GM21360 (cell line): Measurements from ENCODE around the gene SHC3.

Experiments
- ATAC-seq: cut with Tn5 transposase; IDR thresholded peaks from one replicate; pipeline ENCODE4 v1.9.1; 2021; ENCODE audit warnings: mild to moderate bottlenecking, moderate library complexity; ENCODE audit not compliant: unreplicated experiment

The SHC3 gene

DNA sequence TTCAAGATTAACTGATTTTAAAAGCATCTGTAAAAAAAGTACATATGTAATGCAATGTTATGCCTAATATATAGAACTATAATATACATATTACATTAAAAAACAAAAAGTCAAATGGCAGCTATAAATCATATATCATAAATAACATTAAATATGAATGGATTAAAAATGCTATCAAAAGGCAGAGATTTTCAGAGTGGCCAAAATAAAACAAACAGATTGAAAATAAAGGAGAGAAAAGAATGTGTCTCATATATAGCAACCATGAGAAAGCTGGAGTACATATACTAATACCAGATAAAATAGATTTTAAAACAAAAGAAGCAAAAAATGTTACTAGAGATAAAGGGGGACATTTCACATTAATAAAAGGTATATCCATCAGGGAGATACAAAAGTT lies 148.8 kb downstream of the SHC3 start:
- ATAC-seq, result no peak

DNA sequence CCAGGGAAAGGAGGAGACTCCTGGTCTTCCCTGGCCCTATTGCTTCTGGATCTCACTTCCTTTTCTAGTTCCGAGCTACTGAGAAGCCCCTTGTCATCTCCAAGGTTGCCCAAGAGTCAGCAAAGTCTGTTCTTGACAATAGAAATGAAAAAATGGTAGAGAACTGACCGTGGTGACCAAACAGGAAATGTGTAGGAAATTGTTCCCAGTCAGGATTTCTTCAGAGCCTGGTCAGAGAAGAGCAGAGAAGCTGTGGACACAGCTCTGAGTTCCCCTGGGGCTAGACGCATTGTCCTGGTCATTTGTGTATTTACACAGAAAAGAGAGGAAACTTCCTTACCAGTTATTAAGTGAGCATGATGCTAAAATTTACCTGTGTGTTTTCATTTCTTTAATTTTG lies 151.7 kb downstream of the SHC3 start:
- ATAC-seq, result no peak

DNA sequence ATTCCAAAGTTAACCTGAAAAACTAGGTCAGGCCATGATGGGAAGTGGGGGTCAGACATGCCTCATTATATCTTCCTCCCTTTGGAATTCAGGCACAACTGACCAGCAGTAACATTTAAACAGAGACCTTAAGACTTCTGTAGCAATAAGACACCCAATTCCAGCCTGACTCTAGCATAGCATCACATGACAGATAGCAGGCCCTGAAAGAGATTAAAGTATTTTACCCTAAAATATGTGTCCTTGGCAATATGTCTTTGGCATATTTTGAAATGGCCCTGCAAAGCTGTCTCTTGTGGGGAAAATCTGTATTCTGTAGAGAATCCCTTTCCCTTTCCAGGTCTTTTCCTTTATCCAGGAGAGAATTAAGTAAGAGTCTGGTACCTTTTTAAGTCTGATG lies 153.1 kb downstream of the SHC3 start:
- no peak for ATAC-seq

DNA sequence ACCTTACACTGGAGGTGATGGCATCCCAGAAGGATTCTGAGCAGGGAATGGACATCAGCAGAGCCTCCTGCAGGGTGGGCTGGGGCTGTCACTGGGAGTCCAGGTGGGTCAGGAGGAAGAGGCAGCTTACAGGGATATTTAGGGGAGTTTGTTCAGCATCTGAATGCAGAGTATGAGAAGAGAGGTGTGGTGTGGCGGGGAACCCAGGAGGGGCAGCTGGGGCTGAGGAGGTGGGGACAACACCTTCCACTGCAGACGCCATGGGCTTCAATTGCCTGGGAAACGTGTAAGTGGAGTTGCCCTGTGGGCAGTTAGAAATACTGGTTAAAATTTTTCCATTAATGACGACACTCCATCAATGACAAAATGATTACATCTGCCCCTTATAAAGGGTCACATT lies 153.9 kb downstream of the SHC3 start:
- ATAC-seq, result no peak

DNA sequence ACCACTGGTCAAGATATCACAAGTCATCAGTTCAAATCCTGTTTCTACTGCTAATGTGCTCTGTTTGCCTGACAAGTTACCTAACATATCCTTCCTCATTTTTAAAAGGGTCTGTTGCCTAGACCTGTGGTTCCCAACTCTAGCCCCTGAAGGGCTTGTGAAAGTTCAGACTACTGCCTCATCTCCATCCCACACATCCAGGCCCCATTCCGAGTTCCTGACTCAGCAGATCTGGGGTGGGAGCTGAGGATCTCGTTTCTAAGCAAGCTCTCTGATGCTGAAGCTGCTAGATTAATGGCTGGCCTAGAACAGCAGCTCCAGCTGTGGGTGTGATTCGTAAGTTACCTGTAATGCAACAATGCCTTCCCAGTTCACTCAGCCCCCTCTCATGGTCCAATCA lies 154.9 kb downstream of the SHC3 start:
- ATAC-seq, result no peak

DNA sequence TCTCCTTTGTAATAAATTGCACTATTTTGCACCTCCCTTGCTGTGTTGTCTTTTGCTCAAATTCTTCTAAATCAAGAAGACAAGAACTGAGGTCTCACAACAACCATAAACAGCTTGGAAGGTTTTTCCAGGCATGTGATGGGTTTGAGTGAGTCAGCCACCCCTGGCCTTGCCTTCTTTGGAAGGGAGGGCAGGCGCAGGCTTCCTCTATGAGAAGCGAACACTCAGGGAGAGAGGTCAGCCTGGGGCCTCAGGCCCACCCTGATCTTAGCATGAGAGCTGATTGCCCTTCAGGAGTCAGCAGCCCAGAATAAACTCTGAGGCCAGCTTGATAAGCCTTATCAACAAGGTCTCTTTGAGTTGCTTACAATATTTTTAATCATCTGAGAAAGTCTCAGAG lies 155.7 kb downstream of the SHC3 start:
- no peak for ATAC-seq

DNA sequence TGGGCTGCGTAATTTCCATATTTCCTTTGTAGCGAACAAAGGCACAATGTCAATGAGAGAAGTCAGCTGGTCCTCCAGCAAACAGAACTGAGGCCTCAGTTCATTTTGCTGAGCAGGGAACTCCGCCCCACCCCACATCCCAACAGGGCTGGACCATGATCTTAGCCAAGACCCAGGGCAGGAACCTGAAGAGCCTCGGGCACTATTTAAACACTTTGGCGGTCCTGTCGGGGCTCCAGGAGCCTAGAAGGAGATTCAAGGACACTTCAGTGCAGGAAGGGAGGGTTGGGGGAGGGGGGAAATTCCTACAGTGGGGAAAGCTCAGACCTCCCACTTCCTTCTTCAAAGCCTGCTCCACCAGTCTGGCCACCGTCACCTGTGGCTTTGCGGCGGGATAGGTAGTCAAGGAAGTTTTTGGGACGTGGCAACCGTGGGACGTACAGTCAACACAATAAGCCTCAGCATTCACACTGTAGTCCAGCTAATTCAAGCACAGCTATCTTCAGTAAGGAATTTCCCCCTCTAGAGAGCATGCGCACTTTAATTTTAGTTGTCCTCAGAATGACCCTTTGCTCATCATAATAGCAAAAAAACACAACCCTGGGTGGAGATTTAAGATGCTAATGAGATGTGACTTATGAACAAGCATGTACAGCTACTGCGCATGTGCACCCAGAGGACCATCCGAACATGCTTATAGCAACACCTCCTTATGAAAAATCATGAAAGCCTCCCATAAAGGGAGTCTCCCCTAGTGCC lies 156.4 kb downstream of the SHC3 start:
- no peak for ATAC-seq

DNA sequence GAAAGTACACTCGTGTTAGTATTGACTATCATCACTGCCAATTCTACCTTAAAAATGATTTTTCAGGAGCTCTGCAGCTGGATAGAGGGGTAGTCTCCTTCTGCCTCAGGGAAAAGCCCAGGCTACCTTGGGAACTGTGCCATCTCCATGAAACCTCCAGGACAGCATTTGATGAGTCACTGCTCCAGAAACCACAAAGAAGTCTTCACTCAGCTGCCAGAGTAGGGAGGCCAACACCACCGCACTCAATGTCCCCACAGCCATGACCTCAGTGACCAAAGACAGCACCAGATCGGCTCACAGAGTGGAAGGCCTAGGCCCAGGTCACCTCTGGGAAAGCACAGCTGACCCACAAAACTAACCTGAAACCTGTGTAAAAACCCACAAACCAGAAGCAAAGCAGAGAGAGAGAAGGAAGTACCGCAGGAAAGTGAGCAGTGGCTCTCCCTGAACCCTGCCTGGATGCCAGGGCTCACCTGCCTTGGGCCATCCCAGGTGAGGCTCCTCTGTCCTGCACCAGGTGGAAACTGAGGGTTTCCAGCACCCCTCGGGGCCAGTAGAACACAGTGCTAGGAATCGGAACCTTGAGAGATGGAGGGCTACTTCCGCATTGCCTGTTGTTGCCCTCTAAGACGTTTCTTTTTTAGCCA lies 157.3 kb downstream of the SHC3 start:
- no peak for ATAC-seq

DNA sequence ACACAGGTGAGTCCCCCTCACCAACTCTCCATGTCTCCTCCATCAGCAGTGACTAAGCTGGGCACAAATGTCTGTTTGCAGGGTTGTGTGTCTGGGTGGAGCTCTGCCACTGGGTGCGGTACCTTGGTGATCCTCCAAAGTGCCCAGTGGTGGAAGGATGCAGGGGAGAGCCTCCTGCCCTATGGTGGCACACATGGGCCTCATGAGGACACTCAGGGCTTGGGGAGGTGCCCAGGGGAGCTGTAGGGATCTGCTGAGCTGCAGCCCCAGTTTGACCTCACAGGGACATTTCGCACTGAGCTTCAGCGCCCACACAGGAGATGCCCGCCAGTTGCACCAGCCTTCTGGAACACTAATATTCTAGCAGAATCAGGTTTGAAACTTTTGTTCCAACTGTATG lies 157.9 kb downstream of the SHC3 start:
- ATAC-seq, result no peak

DNA sequence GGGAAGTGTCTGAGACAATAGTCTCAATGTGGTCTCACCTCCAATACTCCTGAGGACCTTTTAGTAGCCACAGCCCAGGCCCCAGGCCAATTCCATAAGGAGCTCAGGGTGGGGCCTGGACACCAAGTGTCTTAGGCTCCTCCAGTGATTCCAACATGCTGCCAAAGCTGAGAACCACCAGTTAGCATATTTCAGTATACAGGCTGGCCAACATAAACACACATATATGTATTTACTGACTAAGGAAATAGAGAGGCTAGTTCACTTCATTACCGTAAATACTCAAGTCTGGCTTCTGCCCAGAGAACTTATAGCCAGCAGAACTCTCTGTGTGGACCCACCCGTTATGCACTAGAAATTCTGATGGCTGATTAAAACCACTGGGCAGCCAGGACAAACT lies 163.3 kb downstream of the SHC3 start:
- ATAC-seq, result no peak

DNA sequence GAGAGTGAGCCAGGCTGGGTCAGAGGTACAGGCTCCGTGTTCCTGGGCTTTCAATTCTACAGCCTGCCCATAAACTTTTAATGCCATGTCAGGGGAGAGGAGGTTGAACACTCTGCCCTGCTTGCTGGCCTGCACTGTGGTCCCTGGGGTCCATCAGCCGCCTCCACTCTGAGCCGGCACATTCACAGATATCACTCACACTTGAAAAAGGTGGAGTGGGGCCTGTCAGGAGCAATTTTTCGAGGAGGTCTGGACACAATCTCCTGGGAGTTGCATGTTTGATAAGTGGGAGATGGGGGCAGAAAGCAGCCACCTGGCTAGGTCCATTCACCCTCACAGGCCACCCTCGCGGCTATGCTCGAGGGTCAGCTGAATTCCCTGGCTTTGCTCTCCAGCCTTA lies 164.5 kb downstream of the SHC3 start:
- ATAC-seq, result no peak

DNA sequence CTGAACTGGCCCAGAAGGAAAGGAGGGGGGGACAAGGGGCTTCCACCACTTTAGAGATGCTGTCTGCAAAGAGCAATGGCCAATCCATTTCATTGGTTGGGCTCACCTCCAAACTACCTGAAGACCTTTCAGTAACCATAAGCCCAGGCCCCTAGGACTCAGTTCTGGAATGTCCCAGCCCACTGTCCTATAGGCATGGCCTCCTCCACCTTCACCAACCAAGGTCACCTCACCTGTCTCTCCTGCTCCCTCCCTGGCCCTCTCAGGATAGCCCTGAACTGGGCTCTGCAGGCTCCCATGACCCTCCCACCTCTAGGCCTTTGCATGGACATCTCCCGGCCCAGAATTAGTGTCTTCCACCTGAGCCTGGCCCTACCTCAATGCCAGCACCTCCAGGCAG lies 165.0 kb downstream of the SHC3 start:
- no peak for ATAC-seq

DNA sequence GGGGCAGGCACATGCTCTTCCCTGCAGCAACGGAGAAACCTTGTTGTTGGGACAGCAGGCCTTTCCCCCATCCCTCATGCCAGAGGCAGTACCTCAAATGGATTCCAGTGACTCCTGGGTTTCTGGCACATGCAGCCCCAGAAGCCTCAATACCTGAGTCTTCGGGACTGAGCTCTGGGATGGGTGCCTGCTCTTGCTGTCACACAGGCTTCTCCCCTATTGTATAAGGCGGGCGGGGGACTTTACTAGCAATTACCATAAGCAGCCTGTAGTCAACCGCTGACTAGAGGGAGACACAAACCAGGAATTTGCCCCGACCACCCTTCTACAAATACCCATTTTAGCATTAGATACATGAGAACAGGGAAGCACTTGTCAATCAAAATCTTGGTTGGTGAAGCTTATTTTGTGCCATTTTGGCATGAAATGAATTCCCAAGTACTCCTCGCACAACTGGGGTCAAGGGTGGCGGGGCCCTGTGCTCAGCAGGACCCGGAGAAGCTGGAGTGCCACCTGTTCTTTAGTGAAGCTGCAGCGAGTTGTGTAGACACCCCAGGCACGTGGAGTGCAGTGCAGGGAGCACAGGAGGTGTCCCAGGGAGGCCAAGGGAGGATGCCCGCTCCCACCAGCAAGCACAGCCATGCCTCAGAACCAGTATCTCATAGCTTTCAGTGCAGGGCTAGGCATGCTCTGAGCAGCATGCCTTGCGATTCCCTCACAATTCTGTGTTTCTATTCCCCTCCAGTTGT lies 166.2 kb downstream of the SHC3 start:
- no peak for ATAC-seq

DNA sequence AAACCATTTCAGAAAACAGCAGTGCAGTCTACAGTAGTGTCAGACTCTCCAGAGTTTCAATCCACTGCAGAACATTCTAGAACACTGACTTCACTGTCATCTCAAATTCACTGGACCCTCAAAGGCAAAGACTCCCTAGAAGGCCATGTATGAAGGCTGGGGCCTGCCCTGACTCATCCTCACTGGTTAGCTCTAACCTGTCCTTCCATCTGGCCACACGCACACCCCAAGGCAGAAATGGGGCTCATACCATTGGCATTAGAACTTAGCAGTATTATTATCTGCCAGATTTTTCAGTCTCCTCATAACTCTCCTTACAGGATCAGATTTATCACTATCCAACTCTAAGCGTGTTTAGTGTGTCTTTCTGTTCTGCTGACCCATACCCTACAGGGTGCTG lies 166.9 kb downstream of the SHC3 start:
- ATAC-seq, result no peak

DNA sequence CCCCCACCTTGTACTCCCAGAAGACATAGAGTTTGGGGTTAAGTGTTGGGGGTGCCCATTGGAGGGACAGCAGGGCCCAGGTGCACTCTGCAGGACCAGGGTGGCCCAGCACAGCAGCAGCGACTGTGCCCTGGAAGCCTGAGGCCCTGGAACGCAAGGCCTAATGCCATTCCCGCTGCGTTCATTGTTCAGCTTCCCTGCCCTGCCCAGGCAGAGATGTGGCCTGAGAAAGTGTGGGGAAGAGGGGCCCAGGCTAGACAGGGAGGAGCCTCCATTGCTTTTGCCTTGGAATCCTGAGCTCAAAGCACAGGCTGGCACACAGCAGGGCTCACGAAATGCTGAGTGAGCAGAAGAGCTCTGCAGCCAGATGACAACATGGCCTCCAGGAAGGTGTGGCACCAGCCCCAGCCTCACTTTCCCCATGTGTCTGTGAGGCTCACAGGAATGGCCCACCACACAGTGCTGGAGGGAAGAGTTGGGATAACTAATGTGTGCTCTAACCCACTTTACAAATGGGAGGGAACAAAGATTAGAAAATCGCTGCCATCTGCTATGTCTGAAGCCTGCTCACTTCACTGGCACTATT lies 168.0 kb downstream of the SHC3 start:
- ATAC-seq, result no peak

DNA sequence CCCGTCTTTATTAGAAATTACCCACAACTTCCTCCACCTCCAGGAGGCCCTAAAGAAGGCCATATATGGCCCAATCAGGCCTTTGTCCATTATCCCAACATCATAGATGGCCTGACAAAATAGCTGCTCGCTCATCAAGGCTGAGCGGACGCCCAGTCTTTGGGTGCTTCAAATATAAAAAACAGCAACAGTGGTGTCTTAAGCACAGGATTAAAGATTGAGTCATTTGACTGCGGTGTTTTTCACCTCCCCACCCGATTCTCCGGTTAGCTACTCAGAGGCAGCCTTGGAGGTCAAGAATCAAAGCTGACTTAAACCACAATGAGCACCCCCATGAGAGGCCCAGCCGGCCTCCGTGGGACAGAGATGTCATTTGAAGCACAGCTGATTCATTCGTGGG lies 168.6 kb downstream of the SHC3 start:
- no peak for ATAC-seq

DNA sequence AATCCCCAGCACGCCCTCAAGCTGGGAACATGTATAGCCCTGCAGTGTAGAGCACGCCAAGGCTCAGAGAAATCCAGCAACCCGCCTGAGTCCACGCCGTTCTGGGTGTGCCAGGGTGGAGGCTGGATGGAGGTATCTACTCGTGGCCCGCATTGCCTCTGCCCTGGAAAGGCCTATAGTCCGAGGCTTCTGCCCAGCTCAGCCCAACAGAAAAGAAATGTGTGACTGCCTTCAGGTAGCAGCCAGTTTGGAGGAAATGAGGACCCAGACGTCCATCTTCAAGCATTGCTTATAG lies 169.1 kb downstream of the SHC3 start:
- ATAC-seq, result no peak

DNA sequence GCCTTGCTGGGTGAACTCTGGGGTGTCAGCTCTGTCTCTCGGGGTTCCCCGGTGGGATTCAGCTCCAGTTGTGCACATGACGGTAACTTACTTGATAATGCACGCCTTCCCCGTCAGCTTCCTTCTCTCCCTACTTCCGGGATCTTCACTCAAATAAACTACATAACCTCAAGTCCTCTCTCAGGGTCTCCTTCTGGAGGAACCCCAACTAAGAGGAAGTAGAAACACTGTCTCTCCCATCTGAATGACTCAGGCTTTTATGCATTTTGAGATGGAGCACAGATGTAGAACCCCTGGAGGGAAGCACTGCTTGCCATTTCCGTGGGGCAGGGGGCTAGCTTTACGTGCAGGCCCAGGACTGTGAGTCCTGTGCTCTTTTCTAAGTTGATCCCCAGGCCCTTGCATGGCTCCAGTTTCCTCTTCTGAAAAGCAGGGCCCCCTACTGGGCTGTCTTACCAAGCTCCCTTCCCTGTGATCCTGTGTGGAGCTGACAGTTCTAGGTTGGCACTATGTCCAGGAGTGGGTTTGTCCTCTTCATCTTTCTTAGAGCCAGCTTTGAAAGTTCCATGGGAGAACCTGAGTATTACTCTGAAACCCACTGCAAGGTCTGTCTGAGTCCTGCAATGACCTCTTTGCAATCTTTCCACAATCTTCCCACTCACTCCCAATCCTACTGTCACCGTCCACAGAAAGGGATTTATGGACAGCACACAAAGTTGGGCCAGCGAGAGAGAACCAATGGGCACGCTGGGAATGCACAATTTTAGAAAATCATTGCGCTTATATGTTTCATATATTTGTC lies 169.7 kb downstream of the SHC3 start:
- no peak for ATAC-seq

DNA sequence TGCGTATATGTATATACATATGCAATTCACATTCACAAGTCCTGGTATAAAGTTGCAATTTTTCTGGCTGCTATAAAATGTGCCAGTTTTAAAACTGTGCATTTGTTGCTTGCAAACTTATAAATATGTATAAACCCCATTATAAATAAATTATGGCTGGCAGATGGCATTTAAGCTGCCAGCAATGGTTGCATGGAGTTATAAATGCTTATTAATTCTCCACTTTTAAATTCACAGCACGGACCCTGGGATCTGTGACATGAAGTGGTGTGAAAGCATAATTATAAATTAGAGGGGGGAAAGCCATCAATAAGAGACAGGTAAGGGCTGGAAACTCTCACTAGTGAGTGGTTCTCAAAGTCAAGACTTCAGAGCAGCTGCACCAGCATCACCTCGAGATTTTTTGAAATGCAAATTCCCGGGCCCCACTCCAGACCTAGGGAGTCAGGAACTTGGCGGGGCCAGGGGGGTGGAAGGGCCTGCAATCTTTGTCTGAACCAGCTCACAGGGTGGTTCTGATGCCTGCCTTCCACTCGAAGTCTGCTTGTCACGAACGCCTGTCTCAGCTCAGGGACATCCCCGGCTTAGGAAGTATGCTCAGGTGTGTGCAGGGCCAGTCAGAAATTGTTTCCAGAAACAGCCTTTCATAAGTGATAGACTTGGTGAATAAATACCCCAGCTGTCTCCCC lies 170.4 kb downstream of the SHC3 start:
- ATAC-seq, result no peak
